ENCODE results near the gene PNKP.

The PNKP gene

GRCh38 chr19:49866933-49867782 is at the start of gene PNKP:
TSS of gene PNKP (minus strand) at chr19:49867576. CDS start at chr19:49867204, 372 bp downstream.
- no peak for FAIRE-seq

- no peak for FAIRE-seq
Measured at GRCh38 chr19:49915271-49915670, 47.9 kb upstream of the PNKP start.

- no peak for FAIRE-seq
Measured at GRCh38 chr19:49913720-49914119, 46.3 kb upstream of the PNKP start.

GRCh38 chr19:49912965-49913685 is 45.7 kb upstream of the PNKP start:
- no peak for FAIRE-seq

- FAIRE-seq = no peak
Measured at GRCh38 chr19:49911381-49912145, 44.2 kb upstream of the PNKP start.

GRCh38 chr19:49910179-49910578 is 42.8 kb upstream of the PNKP start:
- no peak for FAIRE-seq

GRCh38 chr19:49908480-49909420 is 41.4 kb upstream of the PNKP start:
- FAIRE-seq = no peak

GRCh38 chr19:49907745-49908446 is 40.5 kb upstream of the PNKP start:
- no peak for FAIRE-seq

GRCh38 chr19:49906879-49907564 is 39.6 kb upstream of the PNKP start:
- no peak for FAIRE-seq

- no peak for FAIRE-seq
Measured at GRCh38 chr19:49904136-49904535, 36.8 kb upstream of the PNKP start.

GRCh38 chr19:49896863-49897621 is 29.7 kb upstream of the PNKP start, which contains the start of gene IL4I1:
TSS of gene IL4I1 (minus strand) at chr19:49896887. CDS start at chr19:49896160, 727 bp downstream.
- no peak for FAIRE-seq

GRCh38 chr19:49895566-49896297 is 28.4 kb upstream of the PNKP start:
- no peak for FAIRE-seq

GRCh38 chr19:49894879-49895565 is 27.6 kb upstream of the PNKP start:
- no peak for FAIRE-seq

GRCh38 chr19:49894011-49894664 is 26.8 kb upstream of the PNKP start:
- no peak for FAIRE-seq

GRCh38 chr19:49892716-49893115 is 25.3 kb upstream of the PNKP start:
- FAIRE-seq = no peak

- no peak for FAIRE-seq
Measured at GRCh38 chr19:49891393-49891792, 24.0 kb upstream of the PNKP start.

- FAIRE-seq = no peak
Measured at GRCh38 chr19:49890349-49891311, 23.3 kb upstream of the PNKP start.
